Loucy (cell line): ENCODE data around the gene PPP4R2.

ENCODE experiments used
- EZH2phosphoT487 ChIP-seq: fragments of 200-600 bp; IDR thresholded peaks from 2 replicates; pipeline ENCODE4 v1.6.1; 2018; ENCODE audit warnings: antibody characterized with exemption, mild to moderate bottlenecking, moderate library complexity, borderline replicate concordance
- TF ChIP-seq, protein P1 (sequence below): fragments of 200-600 bp; sonication (generic); conservative IDR thresholded peaks from 2 replicates; pipeline ENCODE4 v1.5.1; 2014; ENCODE audit warnings: mild to moderate bottlenecking, antibody characterized with exemption, low read length

DNA sequence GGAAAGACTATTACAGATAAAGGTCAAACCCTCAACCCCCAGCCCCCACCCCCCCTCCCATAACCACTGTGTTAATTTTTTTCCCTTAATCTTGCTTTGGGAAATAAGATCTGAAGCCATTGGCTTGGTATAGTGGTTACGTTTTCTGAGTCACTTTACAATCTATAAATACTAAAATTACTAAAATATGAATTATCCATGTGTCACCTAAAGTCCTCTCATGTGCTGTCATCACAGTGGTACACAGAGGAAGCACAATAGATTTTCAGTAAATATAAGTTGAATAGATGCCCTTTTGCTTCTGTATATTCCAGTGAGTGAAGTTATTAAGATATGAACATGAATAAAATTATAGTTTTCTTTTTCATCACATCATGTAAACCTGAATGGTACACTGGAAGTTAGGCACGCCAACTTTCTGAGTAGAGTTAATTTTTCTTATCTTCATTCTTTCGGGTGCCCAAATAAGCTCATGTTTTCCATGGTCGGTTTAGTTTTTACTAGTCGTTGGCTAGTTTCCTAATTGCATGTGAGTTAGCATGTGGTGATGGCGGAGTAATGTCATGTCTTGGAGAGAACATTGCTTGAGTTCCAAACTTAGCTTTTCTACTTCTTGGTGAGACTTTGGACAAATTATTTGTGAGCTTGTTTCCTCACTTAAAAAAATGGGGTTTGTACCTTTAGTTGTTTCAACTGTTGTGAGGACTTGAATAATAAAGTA, 11.5 kb downstream of the PPP4R2 start:
- TF ChIP-seq, protein P1, sequence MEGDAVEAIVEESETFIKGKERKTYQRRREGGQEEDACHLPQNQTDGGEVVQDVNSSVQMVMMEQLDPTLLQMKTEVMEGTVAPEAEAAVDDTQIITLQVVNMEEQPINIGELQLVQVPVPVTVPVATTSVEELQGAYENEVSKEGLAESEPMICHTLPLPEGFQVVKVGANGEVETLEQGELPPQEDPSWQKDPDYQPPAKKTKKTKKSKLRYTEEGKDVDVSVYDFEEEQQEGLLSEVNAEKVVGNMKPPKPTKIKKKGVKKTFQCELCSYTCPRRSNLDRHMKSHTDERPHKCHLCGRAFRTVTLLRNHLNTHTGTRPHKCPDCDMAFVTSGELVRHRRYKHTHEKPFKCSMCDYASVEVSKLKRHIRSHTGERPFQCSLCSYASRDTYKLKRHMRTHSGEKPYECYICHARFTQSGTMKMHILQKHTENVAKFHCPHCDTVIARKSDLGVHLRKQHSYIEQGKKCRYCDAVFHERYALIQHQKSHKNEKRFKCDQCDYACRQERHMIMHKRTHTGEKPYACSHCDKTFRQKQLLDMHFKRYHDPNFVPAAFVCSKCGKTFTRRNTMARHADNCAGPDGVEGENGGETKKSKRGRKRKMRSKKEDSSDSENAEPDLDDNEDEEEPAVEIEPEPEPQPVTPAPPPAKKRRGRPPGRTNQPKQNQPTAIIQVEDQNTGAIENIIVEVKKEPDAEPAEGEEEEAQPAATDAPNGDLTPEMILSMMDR = no peak
- TF ChIP-seq EZH2phosphoT487 = no peak
